H1 (cell line): ENCODE data around the gene ANKRD30A.

Experiments used
- CTCF ChIP-seq, 3 experiments: IDR thresholded peaks; 1 replicate in 2 of 3; 2 replicates in 1 of 3; pipeline versions ENCODE4 v1.5.1 to v1.6.1; 2011; ENCODE audit warnings: low read length in 3 of 3, mild to moderate bottlenecking in 3 of 3, inconsistent platforms in 2 of 3, low read depth in 1 of 3, moderate library complexity in 1 of 3; ENCODE audit not compliant: insufficient read depth in 1 of 3; ENCODE audit errors: control extremely low read depth in 1 of 3
- EP300 ChIP-seq, 2 experiments: IDR thresholded peaks; 1 replicate in 1 of 2; 2 replicates in 1 of 2; pipeline ENCODE4 v1.6.1; 2011 to 2012; ENCODE audit warnings: low read depth in 2 of 2, low read length in 2 of 2, mild to moderate bottlenecking in 2 of 2, borderline replicate concordance in 1 of 2, inconsistent platforms in 1 of 2, moderate library complexity in 1 of 2
- JUN ChIP-seq: IDR thresholded peaks from 2 replicates; pipeline ENCODE4 v1.6.1; 2011; ENCODE audit warnings: low read depth, mild to moderate bottlenecking, improper control_type of control experiment, low read length
- KDM5A ChIP-seq: fragments of 200-600 bp; IDR thresholded peaks from 2 replicates; pipeline ENCODE4 v1.7.1; 2012; ENCODE audit warnings: mild to moderate bottlenecking, low read length, inconsistent platforms, mixed read lengths
- POLR2A ChIP-seq, 2 experiments: IDR thresholded peaks; 1 replicate in 1 of 2; 2 replicates in 1 of 2; pipeline ENCODE4 v1.6.1; 2011; ENCODE audit warnings: low read depth in 2 of 2, low read length in 2 of 2, mild to moderate bottlenecking in 2 of 2; ENCODE audit errors: control extremely low read depth in 1 of 2
- POLR2AphosphoS5 ChIP-seq: IDR thresholded peaks from 2 replicates; pipeline ENCODE4 v1.6.1; 2011; ENCODE audit warnings: low read depth, low read length
- RAD21 ChIP-seq, 2 experiments: IDR thresholded peaks in 1 of 2; conservative IDR thresholded peaks in 1 of 2; 2 replicates each; pipeline ENCODE4 v1.6.1; 2011; ENCODE audit warnings: low read depth in 2 of 2, low read length in 2 of 2, improper control_type of control experiment in 1 of 2, inconsistent platforms in 1 of 2, mild to moderate bottlenecking in 1 of 2, moderate library complexity in 1 of 2
- RFX5 ChIP-seq: IDR thresholded peaks from 2 replicates; pipeline ENCODE4 v1.6.1; 2011; ENCODE audit warnings: low read depth, low read length, improper control_type of control experiment, borderline replicate concordance

DNA sequence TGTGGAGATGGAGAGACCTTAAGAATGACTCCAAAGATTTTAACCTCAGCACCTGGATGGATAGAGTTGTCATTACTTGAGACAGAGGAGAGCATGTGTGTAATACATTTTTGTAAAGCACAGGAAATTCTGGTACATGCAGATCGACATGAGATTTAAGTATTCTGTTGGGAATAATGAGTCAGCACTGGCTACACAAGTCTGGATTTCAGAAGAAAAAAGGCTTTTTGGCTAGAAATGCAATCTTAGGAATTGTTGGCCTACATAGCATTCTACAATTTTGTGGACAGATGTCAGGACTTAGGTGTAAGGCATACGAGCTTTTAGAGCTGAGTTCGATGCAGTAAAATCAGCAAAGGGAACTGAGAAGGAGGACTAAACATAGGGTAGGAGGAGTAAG, 24.1 kb upstream of the ANKRD30A start:
- TF ChIP-seq CTCF (IDR thresholded peaks at IDR 0.05; ENCODE audit: control extremely low read depth in 1 of 3, insufficient read depth in 1 of 3, low read depth in 1 of 3, low read length in 3 of 3) (no peak), JUN (no peak), POLR2AphosphoS5 (no peak), RFX5 (no peak), RAD21 (IDR thresholded peaks at IDR 0.05 in 1 of 2, conservative IDR thresholded peaks at IDR 0.05 in 1 of 2; ENCODE audit: low read depth in 2 of 2, low read length in 2 of 2) (no peak), KDM5A (no peak), EP300 (IDR thresholded peaks at IDR 0.05; ENCODE audit: borderline replicate concordance in 1 of 2, low read depth in 2 of 2, low read length in 2 of 2) (no peak), POLR2A (IDR thresholded peaks at IDR 0.05; ENCODE audit: control extremely low read depth in 1 of 2, low read depth in 2 of 2, low read length in 2 of 2) (no peak)
